Prostate gland (tissue), 2 donors: ENCODE measurements around the gene FAXC. TPM values are rescaled to one million over a fixed set of nuclear protein-coding genes. Genes with fewer than 3 reads are reported as not detected.

Experiments used
- DNase-seq: peaks from one replicate; pipeline ENCODE4 v3.0.0-alpha.2; 2019; ENCODE audit warnings: low spot score
- H3K27ac ChIP-seq, 2 donors: fragments of 200-600 bp; sonication (generic); 2 replicates each; pipeline ENCODE4 v1.5.1; 2017 to 2019
- H3K27me3 ChIP-seq: fragments of 200-600 bp; sonication (generic); replicated peaks from 2 replicates; pipeline ENCODE4 v1.5.1; 2019; ENCODE audit not compliant: insufficient read depth
- H3K36me3 ChIP-seq, 2 donors: fragments of 200-600 bp; sonication (generic); 1 replicate in 1 of 2; 2 replicates in 1 of 2; pipeline versions ENCODE4 v1.5.1 to v1.8.1; 2017 to 2019
- H3K4me1 ChIP-seq: fragments of 200-600 bp; sonication (generic); replicated peaks from 2 replicates; pipeline ENCODE4 v1.5.1; 2019
- H3K4me3 ChIP-seq, 2 donors: fragments of 200-600 bp; sonication (generic); 2 replicates each; pipeline ENCODE4 v1.5.1; 2017 to 2019
- H3K9me3 ChIP-seq: fragments of 200-600 bp; sonication (generic); 2 replicates; pipeline ENCODE4 v1.5.1; 2017
- CTCF ChIP-seq, 4 experiments: fragments of 200-600 bp in 2 of 4; fragments of 450-650 bp in 2 of 4; sonication (generic) in 2 of 4; IDR thresholded peaks; 1 replicate in 3 of 4; 2 replicates in 1 of 4; pipeline ENCODE4 v1.5.1; 2016 to 2019; ENCODE audit warnings: antibody characterized with exemption in 4 of 4, mild to moderate bottlenecking in 2 of 4, moderate library complexity in 2 of 4
- POLR2A ChIP-seq: fragments of 450-650 bp; IDR thresholded peaks from one replicate; pipeline ENCODE4 v1.6.1; 2016; ENCODE audit warnings: antibody characterized with exemption, mild to moderate bottlenecking
- POLR2AphosphoS5 ChIP-seq: sonication (generic); formaldehyde crosslinking; IDR thresholded peaks from one replicate; pipeline ENCODE4 v1.6.1; 2017; ENCODE audit warnings: antibody characterized with exemption
- WGBS: methylation state at CpG from one replicate; pipeline ENCODE4 v1.1.5; 2018; 5-methylcytosine and 5-hydroxymethylcytosine counted together
- intact Hi-C: fragments of 100-400 bp; cut with DNase I; formaldehyde crosslinking; loops from one replicate; pipeline ENCODE4 v1.14.2; 2022
- total RNA-seq, 2 donors: library from RNA; depleted of rRNA; stranded (reverse); fragments of >200 nt; gene quantifications; one replicate each; pipeline ENCODE4 v1.1.0, GENCODE V29; 2016

The FAXC gene
- total RNA-seq = 10 to 100 TPM in 1 of 2 donors, 1 to 10 TPM in 1; 6.5 to 14.7 TPM

DNA sequence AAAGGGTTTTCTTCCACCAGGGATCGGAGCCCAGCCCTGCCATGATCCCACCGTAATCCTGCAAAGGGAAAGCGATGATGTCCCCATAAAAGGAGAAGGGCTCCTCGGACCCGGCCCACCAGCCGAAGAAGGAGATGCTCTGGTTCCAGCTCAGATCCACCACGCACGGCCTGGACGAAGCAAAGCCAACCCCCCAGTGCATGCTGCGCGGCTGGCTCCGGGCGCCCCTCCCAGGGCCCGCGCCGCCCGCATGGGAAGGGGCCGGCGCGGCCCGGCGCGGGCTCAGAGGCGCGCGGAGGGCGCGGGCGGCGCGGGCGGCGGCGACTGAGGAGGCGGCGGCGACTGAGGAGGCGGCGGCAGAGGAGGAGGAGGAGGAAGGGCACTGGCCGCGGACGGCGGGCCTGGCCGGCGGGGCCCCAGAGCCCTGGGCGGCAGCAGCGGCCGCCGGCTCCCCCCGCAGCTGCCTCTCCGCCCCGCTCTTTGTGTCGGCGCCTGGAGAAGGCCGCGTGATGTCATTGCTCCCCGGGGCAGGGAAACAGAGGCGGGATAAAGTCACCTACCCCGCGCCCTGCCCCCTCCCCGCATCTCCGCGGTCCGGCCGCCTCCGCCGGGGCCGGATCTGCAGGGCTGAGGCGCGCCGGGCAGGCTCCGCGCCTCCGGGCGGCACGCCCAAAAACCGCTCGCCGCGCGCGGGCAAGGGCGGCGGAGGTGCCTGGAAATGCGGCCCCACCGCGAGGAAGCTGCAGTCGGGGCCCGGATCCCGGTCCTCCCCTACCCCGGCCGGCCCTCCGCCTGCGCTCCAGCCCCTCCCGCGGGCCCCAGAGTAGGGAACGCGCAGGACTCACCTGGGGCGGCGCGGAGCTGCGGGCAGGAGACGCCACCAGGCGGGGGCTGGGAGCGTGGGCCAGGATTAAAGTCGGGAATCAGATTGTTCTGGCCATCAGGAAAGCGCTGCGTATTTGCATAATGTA lies at the start of gene FAXC:
Gene FAXC, minus strand, starts transcription at position 504 of the 971 bp plus-strand sequence. Its CDS starts 302 bp downstream, at position 202.
- TF ChIP-seq POLR2A (no peak), CTCF (IDR thresholded peaks at IDR 0.05) (peak in 3 of 4 experiments; percentile 31 to 55 (median 48))
- under 1% methylated on average over 71 of the region's 108 CpGs for WGBS
- intact Hi-C loops = no loop called here
- Histone ChIP-seq H3K27ac (peak within 1 kb of the TSS; percentile 74 to 85), H3K4me1 (no peaks in the 10 kb centered on the region), H3K9me3 (no peaks in the 10 kb centered on the region), H3K36me3 (no peaks in the 10 kb centered on the region), H3K27me3 (no peaks in the 10 kb centered on the region), H3K4me3 (peak within 1 kb of the TSS; percentile 56 to 79)
- peak; percentile 66 for DNase-seq

- H3K27ac ChIP-seq = no peak overlapping the region
- intact Hi-C loops = no loop called here
- WGBS = 100% methylated on average over 1 of the region's 1 CpG
- no peak for DNase-seq
- no peak overlapping the region for H3K4me3 ChIP-seq
- H3K9me3 ChIP-seq = no peaks in the 10 kb centered on the region
- no peaks in the 10 kb centered on the region for H3K27me3 ChIP-seq
- H3K4me1 ChIP-seq = peaks cover 3% of the 10 kb centered on the region
- TF ChIP-seq CTCF (IDR thresholded peaks at IDR 0.05) (no peak), POLR2A (no peak), POLR2AphosphoS5 (no peak)
- peaks cover 0 to 10% of the 10 kb centered on the region in 2 donors for H3K36me3 ChIP-seq
Measured at GRCh38 chr6:99397287-99397686, 47.8 kb upstream of the FAXC start.

GRCh38 chr6:99393698-99394531 lies 44.4 kb upstream of the FAXC start, which contains the start of gene COQ3:
COQ3 (minus strand) TSS chr6:99394195; CDS start chr6:99394179, 16 bp downstream.
- DNase-seq = peak; percentile 56
- 12% methylated on average over 53 of the region's 56 CpGs for whole genome bisulfite sequencing
- Histone ChIP-seq H3K4me3 (peak within 1 kb of the TSS; percentile 75 to 78), H3K36me3 (no peaks in the 10 kb centered on the region), H3K27ac (peak within 1 kb of the TSS; percentile 84 to 87), H3K4me1 (peaks cover 3% of the 10 kb centered on the region), H3K27me3 (no peaks in the 10 kb centered on the region), H3K9me3 (no peaks in the 10 kb centered on the region)
- TF ChIP-seq POLR2AphosphoS5 (peak; percentile 43), POLR2A (no peak), CTCF (IDR thresholded peaks at IDR 0.05) (no peak)
- intact Hi-C loops = no loop called here

DNA sequence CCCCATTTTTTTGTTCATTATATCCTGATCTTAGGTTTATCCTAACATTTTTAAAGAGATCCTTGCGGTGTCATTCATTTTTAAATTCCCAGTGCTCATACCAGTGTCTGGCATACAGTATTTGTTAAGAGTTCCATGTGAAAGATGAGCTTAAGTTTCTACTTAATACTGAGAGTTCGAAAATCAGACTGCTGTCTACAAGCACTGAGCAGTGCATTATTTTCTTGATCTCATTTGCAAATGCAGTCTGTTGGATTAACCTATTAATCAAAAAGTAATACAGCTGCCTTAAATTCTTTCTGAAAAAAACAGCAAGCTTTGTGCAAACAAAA lies 43.9 kb upstream of the FAXC start:
- 12% methylated on average over 2 of the region's 2 CpGs for WGBS
- TF ChIP-seq CTCF (IDR thresholded peaks at IDR 0.05) = no peak
- no peak for TF ChIP-seq POLR2AphosphoS5
- no peak for TF ChIP-seq POLR2A
- Histone ChIP-seq H3K9me3 (no peaks in the 10 kb centered on the region), H3K4me3 (peak overlapping the region; percentile 75 to 78), H3K27ac (peak overlapping the region; percentile 84 to 87), H3K27me3 (no peaks in the 10 kb centered on the region), H3K36me3 (no peaks in the 10 kb centered on the region), H3K4me1 (peaks cover 3% of the 10 kb centered on the region)
- intact Hi-C loops = no loop called here
- DNase-seq = no peak
